HG03558 (cell line): Measurements from ENCODE around the gene ABCC5.

Experiments used
- ATAC-seq: cut with Tn5 transposase; IDR thresholded peaks from one replicate; pipeline ENCODE4 v1.9.1; 2021; ENCODE audit warnings: moderate number of reproducible peaks; ENCODE audit not compliant: unreplicated experiment; ENCODE audit errors: extremely low read depth

ABCC5 gene

DNA sequence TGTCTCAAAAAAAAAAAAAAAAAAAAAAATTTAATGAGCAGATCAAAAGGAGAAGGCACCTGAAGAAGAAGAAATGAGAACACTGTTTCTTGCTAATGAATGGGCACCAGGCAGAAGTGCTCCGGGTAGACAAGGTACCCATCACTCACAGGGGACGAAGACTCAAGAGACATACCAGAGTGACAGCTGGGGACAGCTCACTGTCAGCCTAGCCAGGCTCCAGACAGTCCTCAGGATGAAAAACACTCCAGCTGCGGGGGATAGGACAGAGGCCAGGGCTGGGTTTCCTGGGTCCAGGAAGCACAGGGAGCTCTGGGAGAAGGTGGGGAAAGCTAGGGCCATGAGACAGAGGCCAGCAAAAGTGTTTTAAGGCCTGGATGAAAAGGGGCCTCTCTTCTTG lies 84.5 kb downstream of the ABCC5 start:
- no peak for ATAC-seq

DNA sequence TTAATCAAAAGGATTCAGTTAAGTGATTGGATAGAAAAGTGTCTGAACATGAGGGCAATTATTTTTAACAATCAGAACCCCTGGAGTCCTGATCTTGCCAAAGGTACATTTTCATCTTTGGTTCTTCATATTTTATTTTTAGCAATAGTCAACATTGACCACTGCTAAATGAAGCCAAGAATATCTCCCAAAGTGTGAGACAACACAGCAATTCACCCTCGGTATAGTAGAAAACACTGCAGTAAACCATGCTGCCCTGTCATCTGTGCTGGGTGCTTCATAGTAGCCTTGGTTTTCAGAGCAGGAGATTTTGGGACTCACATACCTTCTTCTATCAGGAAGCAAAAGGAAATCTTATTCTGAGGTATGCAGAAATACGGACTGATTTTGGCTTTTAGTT lies 85.8 kb downstream of the ABCC5 start:
- no peak for ATAC-seq

DNA sequence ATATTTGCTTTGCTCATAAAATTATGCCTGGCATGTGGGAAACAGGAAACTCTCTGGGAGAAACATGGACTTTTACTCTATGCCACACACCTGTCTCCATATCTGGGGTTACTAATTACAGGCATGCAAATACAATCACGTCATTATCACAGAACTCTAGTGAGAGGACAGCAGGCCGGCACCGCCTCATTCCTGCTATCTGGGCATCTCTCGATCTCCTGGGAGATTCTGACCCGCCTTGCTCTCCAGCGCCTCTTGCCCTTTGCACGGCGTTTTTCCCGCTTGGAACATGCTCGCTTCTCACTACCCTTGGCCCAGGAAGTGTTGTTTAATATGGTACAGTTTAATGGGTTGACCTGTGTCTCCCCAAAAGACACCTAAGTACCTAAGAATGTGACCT lies 87.6 kb downstream of the ABCC5 start:
- ATAC-seq: no peak

DNA sequence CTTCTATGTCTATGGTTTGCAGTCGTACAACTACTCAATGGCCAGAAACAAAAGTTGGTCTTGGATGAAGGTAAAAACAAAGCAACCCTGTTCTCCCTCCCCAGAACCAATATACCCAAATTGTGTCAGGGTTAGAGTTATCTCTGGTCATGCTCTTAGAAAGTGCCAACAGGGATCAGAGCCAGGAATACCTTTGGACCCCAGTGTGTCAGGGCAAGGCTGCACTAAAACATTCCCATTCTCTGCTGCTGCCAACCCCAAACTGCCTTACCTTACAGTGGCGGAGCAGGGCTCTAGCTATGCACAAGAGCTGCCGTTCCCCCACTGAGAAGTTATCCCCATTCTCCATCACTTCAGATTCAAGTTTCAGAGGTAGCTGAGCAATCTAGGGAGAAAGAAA lies 90.6 kb downstream of the ABCC5 start:
- no peak for ATAC-seq

DNA sequence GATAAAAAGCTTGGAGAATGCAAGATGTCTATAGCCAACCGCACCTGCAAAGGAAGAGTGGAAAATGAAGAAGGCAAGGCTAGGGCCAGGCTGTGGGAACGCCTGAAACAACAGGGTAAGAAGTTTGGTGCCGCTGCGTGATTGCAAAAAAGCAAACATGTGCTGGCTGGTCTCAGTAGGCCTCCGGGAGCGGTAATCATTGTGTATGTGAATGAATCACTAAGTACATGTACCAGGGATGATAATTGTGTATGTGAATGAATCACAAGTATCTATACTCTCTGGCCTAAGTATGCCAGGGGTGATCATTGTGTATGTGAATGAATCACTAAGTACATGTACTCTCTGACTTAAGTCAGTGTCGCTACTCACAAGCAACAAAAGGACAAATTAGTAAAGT lies 92.7 kb downstream of the ABCC5 start:
- ATAC-seq: no peak

DNA sequence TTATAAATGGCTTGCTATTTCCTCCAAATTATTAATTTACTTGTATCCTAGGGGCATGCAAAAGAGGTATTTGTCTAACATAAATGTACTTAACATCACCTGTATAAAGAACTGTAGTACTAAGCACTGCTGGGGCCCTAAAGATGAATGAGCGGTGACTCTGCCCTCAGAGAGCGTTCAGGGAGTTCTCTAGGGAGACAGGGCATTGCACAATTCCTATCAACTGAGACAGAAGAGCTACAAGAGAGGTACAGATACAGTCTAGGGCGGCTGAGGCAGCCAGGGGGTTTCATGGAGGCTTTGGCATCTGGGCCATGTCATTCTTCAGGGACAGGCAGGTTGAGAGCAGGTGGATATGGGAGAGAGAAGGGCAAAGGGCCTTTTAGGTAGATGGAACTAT lies 93.1 kb downstream of the ABCC5 start:
- no peak for ATAC-seq

DNA sequence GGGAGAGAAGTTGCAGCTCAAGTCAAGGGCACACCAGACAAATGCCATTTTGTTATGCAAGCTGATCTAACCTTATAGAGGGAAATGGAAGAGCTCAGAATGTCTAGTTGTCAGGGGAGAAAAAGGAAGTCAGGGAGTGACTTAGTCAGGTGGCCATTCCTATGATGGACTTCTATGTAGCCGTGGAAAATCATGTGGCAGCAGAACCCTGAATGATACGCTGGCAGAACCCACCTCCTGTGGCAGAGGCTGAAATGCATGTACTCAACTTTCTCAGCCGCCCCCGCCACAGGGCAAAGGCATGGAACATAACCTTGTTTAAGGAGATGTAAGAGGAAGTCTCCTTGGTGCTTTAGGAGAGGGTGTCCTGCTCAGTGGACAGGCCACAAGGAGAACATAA lies 95.3 kb downstream of the ABCC5 start:
- no peak for ATAC-seq

DNA sequence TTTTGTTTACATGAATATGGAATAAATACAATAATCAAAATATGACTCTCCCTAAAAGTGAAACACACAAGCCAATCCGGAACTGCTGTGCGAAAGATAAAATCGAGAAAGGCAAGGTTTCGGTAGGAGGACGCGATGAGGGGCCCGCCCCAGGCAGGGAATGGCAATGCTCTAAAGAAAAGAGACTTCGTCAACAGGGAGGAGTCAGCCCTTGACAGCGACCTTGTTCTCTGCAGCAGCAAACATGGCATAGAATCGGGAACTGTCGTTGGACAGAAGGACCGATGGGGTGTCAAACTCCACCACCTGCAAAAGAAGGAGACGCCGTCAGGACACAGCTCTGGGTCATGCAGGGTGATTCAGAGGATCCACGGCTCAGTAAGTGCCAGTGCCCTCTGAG lies 96.6 kb downstream of the ABCC5 start:
- ATAC-seq: no peak

DNA sequence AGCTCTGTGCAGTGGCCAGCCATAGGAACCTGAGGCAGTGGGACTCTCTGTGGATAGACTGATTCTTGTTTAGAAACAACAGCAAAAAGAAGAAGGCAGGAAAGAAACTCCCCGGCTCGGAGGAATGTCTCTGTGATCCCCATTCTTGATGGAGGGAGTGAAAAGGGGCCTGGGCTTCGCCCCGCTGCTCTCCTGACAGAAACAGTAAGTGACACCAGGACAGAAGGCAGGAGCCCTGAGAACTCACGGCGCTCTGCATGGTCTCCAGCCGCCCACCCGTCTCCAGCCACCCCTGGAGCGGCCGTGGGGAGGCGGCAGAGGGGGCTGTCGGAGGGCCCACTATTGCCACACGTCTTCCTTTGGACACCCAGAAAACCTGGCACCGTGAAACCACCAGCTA lies 97.3 kb downstream of the ABCC5 start:
- ATAC-seq: no peak

DNA sequence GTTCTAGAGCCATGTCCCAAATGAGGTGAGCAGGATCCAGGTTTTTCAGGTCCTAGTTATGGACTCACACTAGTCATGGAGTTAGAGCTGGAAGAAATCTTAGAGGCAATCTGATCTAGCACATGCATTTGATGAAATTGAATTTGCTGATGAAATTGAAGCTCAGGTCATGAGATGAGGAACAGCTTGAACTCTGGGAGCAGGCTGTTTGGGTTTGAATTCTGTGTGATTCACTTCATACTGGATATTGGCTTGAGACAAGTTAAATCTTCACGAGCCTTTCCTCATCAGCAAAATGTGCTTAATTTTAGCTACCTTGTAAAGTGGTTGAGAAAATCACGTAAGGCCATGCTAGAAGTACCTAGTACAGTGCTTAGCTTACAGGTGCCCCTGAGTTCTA lies 99.5 kb downstream of the ABCC5 start:
- ATAC-seq: no peak

DNA sequence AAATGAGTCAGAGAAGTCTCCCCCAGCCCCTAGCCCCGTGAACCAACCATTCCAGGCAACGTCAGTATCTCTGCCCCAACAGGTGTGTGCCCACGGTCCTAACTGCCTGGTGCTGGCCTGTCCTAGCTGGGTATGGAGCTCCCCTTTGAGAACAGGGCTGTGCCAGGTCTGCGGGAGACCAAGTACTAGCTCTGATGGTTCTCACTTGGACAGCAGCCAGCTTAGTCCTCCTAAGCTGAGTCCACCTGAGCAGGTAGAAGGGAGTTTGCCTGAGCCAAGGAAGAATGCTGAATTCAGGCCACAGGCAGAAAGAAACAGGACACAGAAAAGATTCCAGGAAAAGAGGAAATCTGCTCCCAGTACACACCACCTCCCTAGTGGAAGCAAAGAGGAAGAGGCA lies 99.9 kb downstream of the ABCC5 start:
- no peak for ATAC-seq

DNA sequence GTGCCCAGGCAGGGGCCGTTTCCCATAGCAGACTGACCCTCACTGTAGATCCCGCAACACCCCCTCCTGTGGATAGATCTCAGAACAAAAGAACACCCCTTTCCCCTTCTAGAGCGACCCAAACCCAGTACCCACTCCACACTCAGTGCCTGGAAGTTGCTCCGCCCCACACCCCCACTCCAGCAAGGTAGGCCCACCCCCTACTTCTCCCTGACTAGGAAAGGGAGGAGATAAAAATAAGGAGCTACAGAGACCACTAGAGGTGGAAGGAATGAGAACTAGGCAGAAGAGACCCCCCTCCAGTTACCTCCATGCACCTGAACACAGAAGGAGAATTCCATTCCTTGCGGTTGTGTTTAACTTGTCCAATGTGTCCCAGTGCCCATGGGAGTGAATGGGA lies 102.8 kb downstream of the ABCC5 start:
- no peak for ATAC-seq

DNA sequence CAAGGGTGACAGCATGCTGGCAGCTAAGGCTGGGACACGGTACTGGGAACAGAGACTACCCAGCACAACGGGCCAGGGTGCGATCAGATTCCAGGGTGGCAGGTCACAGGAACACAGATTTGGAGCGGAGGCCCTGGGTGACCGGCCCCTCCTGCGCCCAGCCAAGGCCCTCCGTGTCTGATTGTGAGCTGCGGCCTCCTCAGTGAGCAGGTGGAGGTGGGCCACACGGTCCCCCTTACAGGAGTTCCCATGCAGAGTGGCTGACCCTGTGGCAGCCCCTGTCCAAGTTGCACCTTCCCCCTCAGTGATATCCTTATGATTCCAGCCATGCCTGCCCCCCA lies 104.1 kb downstream of the ABCC5 start:
- no peak for ATAC-seq

DNA sequence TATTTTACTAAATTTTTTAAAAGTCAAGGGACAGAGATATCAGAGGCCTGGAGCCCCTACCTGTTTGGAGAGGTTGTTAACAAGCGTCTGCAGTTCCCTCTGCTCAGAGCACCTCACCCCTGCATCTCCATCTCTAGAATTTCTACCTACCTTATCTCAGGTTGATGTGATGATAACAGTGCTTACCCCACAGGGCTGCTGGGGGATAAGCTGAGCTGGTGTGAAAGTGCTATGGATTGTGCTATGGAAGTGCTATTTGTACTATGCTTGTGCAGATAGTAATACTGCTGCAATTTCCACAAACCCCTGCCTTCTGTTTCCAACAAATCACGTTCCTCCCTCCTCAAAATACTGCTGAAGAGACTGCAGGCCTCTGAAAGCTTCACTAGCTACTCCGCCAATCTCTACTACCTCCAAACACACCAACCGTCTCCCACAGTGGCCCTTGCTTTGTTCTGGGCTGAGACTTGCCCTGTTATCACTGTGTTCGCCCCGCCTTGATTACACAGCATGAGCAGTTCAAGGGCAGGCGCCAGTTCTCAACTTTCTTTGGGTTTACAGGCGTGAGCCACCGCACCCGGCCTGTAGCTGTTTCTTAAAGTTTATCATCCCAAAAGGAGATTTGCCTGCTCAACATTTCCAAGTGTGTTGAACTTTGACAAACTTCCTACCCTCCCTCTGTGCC lies 104.6 kb downstream of the ABCC5 start:
- no peak for ATAC-seq

DNA sequence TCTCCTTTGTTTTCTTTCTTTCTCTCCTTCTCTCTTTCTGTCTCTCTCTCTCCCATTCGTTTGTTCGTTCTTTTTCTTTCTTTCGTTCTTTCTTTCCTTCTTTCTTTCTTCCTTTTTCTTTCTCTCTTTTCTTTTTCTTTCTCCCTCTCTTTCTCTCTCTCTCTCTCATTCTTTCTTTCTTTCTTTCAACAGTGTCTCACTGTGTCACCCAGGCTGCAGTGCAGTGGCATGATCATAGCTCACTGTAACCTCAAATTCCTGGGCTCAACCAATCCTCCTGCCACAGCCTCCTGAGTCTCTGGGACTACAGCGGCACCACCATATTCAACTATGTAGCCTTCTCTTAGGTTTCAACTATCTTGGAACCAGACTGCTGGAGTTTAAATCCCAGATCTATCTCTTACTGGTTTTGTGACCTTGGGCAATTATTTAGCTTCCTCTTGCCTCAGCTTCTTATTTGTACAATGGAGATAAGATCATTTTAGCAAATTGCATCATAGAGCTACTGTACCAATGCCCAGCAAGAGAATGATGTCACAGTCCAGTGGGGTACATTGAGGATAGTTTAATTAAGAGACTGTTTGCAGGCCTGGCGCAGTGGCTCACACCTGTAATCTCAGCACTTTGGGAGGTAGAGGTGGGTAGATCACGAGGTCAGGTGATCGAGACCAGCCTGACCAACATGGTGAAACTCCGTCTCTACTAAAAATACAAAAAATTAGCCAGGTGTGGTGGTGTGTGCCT lies 105.7 kb downstream of the ABCC5 start:
- no peak for ATAC-seq

DNA sequence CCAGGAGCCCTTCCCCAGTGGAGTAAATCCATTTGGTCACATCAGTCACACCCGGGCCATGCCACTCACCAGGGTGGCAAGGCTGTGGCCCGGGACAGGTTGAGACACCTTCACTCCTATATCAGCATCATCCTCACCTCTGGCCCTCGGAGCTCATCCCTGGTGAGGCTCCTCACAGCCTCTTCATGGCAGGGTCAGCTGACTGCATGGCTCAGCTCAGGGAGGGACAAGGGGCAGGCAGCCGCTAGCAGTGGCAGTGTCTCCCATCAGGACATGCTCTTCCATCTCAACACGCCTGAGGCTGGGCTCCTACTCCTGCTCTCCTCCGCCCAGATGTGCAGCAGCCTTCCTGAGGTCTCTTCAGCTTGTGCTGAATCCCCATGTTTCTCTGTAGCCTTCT lies 106.6 kb downstream of the ABCC5 start:
- no peak for ATAC-seq

DNA sequence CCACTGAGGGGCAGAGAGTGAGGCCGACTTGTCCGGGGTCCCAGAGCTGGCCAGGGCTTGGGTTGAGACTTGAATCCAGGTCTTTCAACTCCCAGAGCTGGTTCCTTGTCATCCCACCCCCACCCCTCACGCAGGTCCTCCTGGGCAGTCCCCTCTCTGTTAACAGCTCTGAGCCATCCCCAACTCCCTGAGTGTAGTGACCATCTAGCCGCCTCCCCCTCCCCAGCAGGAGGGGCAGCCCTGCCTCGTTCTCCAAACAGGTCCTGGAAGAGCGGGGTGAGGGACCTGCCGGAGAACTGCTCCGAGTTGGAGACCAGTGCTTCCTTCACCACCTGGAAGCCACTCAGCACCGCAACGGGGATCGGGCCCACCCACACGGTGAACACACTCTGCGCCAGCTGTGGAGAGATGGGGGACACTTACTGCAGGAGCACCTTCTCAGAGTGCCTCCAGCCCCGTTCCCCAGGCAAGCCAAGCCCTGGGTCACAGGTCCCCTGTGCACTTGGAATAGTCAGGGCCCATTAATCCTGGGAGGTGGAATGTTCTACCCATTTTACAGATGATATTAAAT lies 108.6 kb downstream of the ABCC5 start:
- ATAC-seq: no peak

DNA sequence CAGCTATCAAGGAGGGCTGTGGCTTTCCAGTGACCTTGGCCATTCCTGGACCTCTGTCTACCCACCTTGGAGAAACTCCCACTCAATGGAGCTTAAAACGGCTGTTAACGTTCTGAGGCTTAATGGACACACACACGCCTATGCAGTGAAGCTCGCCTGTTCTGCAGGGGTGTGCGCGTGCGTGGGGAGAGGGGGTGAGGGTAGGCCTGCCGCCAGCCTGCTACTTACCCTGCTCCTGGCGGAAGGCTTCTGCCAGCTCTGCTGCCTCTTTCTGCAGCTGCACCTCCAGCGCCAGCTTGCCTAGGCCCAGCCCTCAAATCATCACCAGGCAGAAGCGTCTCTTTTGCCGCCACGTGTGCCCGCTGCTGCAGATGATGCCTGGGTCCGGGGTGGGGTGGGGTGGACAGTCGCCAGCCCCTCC lies 109.8 kb downstream of the ABCC5 start:
- no peak for ATAC-seq

DNA sequence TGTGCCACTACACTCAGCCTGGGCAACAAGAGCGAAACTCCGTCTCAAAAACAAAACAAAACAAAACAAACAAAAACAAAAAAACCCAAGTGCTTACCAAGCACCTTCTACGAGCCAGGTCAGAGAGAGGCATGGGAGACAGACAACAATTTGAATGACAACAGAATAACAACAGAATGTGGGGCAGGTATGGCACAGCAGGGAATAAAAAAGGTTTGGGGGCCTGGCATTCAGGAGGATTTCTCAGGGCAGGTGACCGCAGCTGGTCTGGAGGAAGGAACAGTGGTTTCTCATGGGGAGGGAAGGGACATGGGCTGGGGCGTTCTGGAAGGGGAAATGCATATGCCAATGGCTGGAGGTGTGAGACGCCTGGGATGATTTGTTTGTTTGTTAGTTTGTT lies 110.5 kb downstream of the ABCC5 start:
- ATAC-seq: no peak

DNA sequence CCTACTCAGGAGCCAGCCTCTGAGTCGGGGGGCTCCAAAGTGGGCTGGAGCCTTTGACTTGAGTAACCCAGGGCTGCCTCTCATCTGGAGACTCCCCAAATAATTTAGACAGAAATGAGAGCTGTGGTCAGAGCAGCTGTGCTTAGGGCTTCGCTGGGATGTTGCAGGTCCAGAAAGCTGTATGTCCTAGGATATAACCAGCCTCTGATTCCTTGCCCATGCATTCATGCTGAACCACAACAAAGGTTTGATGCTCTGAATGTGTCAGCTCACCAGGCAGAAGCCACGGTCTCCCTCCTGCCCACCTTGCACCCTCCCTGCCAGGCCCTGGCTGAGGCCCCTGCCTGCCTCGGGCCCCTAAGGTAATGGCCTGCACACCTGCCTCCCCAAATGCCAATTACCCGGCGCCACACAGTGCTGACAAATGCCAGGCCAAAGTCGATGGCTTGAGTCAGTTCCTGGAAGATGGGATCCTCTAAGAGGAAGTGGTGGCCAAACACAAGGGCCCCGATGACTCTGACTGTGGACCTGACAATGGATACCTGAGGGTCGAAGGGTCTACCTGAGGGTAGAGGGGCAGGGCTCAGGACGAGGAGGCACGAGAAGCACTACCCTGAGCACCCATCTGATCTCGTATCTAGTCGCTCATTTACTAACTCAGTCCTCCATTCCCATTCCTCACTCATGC lies 111.3 kb downstream of the ABCC5 start:
- ATAC-seq: no peak
